ENCODE measurements around the gene ECPAS. TPM values are rescaled to one million over a fixed set of nuclear protein-coding genes. Genes with fewer than 3 reads are reported as not detected.

The ECPAS gene
- polyA plus RNA-seq, 1 donor (not counting 4 experiments of a cell fraction or from before 2014, with no cell fraction given) = 53.5 TPM

- Histone ChIP-seq H3K9ac (ENCODE audit: control insufficient read depth, extremely low read depth, insufficient read depth, low read length) (no peak overlapping the region), H3K4me1 (ENCODE audit: control insufficient read depth, extremely low read depth, insufficient read depth, low read length) (no peaks in the 10 kb centered on the region), H3K4me2 (ENCODE audit: control insufficient read depth, extremely low read depth, insufficient read depth, low read depth, low read length) (no peak overlapping the region), H3K9me3 (ENCODE audit: control insufficient read depth, low read depth, low read length) (no peaks in the 10 kb centered on the region), H3K27me3 (ENCODE audit: control insufficient read depth, extremely low read depth, insufficient read depth, low read length) (peaks cover 3% of the 10 kb centered on the region), H3K4me3 (ENCODE audit: control insufficient read depth in 2 of 3, extremely low read depth in 1 of 3, insufficient read depth in 2 of 3, low read depth in 1 of 3, low read length in 3 of 3) (no peak overlapping the region), H3K79me2 (ENCODE audit: control insufficient read depth, insufficient read depth, low read length) (no peaks in the 10 kb centered on the region), H4K20me1 (ENCODE audit: control insufficient read depth, extremely low read depth, insufficient read depth, low read length) (no peaks in the 10 kb centered on the region), H3K27ac (ENCODE audit: control insufficient read depth, insufficient read depth, low read length) (no peak overlapping the region), H3K36me3 (ENCODE audit: control insufficient read depth in 2 of 2, extremely low read depth in 1 of 2, insufficient read depth in 2 of 2, low read length in 2 of 2) (no peaks in the 10 kb centered on the region), H2AFZ (ENCODE audit: control insufficient read depth, low read length) (no peak overlapping the region), H3K9me1 (ENCODE audit: control insufficient read depth, extremely low read depth, insufficient read depth, low read length) (no peaks in the 10 kb centered on the region)
- TF ChIP-seq CTCF (optimal IDR thresholded peaks at IDR 0.05 in 1 of 3, IDR thresholded peaks at IDR 0.05 in 1 of 3, conservative IDR thresholded peaks at IDR 0.05 in 1 of 3; ENCODE audit: extremely low read depth in 1 of 3, insufficient read depth in 2 of 3, low read length in 3 of 3) (no peak), EZH2 (IDR thresholded peaks at IDR 0.05; ENCODE audit: low read length) (no peak)
- dilution Hi-C loops (cut with MboI; ENCODE audit: extremely low pct_ligation_motif_present, low sequenced_read_pairs) = no loop called here
- DNase-seq (ENCODE audit: low read depth, low spot score) (no peak), FAIRE-seq (no peak)
These were observed 163.6 kb downstream of the ECPAS start for GRCh38 chr9:111320631-111321030.

GRCh38 chr9:111316796-111317195 is 167.4 kb downstream of the ECPAS start:
- Histone ChIP-seq H3K79me2 (ENCODE audit: control insufficient read depth, insufficient read depth, low read length) (no peaks in the 10 kb centered on the region), H2AFZ (ENCODE audit: control insufficient read depth, low read length) (no peak overlapping the region), H3K9me1 (ENCODE audit: control insufficient read depth, extremely low read depth, insufficient read depth, low read length) (no peaks in the 10 kb centered on the region), H3K27ac (ENCODE audit: control insufficient read depth, insufficient read depth, low read length) (no peak overlapping the region), H3K27me3 (ENCODE audit: control insufficient read depth, extremely low read depth, insufficient read depth, low read length) (no peaks in the 10 kb centered on the region), H3K9me3 (ENCODE audit: control insufficient read depth, low read depth, low read length) (no peaks in the 10 kb centered on the region), H3K4me3 (ENCODE audit: control insufficient read depth in 2 of 3, extremely low read depth in 1 of 3, insufficient read depth in 2 of 3, low read depth in 1 of 3, low read length in 3 of 3) (no peak overlapping the region), H3K36me3 (ENCODE audit: control insufficient read depth in 2 of 2, extremely low read depth in 1 of 2, insufficient read depth in 2 of 2, low read length in 2 of 2) (no peaks in the 10 kb centered on the region), H3K9ac (ENCODE audit: control insufficient read depth, extremely low read depth, insufficient read depth, low read length) (no peak overlapping the region), H4K20me1 (ENCODE audit: control insufficient read depth, extremely low read depth, insufficient read depth, low read length) (no peaks in the 10 kb centered on the region), H3K4me1 (ENCODE audit: control insufficient read depth, extremely low read depth, insufficient read depth, low read length) (no peaks in the 10 kb centered on the region), H3K4me2 (ENCODE audit: control insufficient read depth, extremely low read depth, insufficient read depth, low read depth, low read length) (no peak overlapping the region)
- FAIRE-seq = no peak
- TF ChIP-seq EZH2 (IDR thresholded peaks at IDR 0.05; ENCODE audit: low read length) (no peak), CTCF (optimal IDR thresholded peaks at IDR 0.05 in 1 of 3, IDR thresholded peaks at IDR 0.05 in 1 of 3, conservative IDR thresholded peaks at IDR 0.05 in 1 of 3; ENCODE audit: extremely low read depth in 1 of 3, insufficient read depth in 2 of 3, low read length in 3 of 3) (no peak)
- dilution Hi-C loops (cut with MboI; ENCODE audit: extremely low pct_ligation_motif_present, low sequenced_read_pairs) = no loop called here
- DNase-seq (ENCODE audit: low read depth, low spot score) = no peak

Small RNA genes lying within 50 kb of the gene (small RNA-seq; reads per million reads assigned to genes)
- 0 reads per million in 3 experiments for gene RNA5SP294 (ENCODE audit: insufficient read length in 3 of 3, low read depth in 3 of 3, low replicate concordance in 1 of 3)

Other genes starting within 250 kb of the ECPAS start
- not detected in 3 replicates for gene OR2K2, start 154.2 kb downstream of the ECPAS start, polyA plus RNA-seq
- gene ZNF483, start 40.8 kb upstream of the ECPAS start, polyA plus RNA-seq = 0.46 to 0.90 TPM (median 0.60 TPM) in 3 replicates
- gene PTGR1, start 115.3 kb upstream of the ECPAS start, polyA plus RNA-seq = 45.1 to 66.0 TPM (median 65.6 TPM) in 3 replicates
- 4.0 to 7.3 TPM (median 4.7 TPM) in 3 replicates for gene DNAJC25, start 147.0 kb upstream of the ECPAS start, polyA plus RNA-seq
- 66.2 to 89.8 TPM (median 68.8 TPM) in 3 replicates for gene GNG10, start 177.2 kb upstream of the ECPAS start, polyA plus RNA-seq